HG02571 (cell line): ENCODE results near the gene CTIF.
A peak's percentile ranks its signal among the peaks of the same experiment; 100 is the strongest.
"Not testable (repeated sequence)": the region's sequence is repeated elsewhere in the genome, so short reads cannot be mapped to it uniquely, and the experiment has no call there.

Experiments used
- ATAC-seq: cut with Tn5 transposase; IDR thresholded peaks from one replicate; pipeline ENCODE4 v1.9.1; 2021; ENCODE audit warnings: mild to moderate bottlenecking, moderate library complexity; ENCODE audit not compliant: unreplicated experiment

The CTIF gene

DNA sequence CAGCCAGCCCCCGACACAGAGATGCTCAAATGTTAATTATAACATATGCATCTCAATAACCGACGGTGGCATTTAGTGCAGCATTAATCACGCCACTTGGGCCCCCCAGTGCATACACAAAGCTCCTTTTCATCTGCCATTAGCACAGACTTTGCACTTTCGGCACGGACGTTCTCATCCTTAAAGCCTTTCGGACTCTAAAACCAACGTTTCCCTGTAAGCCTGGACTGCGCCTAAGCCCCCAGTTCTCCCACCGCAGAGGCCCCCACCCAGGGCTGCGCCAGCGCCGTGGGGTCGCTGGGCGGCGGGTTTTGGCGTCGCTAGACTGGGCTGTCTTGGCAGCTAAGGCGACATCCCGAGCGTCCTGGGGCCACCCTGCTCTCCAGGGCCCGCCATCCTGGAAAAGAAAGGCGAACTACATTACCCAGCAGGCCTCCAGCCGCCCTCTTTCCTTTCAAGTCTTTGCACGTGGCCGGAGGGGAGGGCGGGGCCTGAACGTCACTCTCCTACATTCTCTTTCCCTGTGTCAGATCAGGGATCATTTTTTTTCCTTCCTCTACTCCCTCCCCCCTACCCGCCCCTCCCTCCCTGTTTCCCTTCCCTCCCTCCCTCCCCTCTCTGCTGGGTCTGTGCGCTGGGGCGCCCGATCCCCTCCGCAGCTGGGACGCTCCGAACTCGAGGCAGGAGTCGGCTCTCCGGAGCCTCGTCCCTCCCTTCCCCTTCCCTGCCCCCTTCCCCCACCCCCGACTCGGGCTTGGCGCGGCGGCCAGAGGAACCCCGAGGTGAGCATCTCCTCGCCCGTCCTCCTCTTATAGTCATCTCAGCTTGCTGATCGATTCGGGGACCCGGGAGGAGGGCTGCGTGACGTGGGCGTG, at the start of gene CTIF:
CTIF (plus strand) TSS at position 501 of the 875 bp plus-strand sequence. CDS start 80,535 bp downstream, outside the sequence.
- ATAC-seq, result peak; percentile 78

DNA sequence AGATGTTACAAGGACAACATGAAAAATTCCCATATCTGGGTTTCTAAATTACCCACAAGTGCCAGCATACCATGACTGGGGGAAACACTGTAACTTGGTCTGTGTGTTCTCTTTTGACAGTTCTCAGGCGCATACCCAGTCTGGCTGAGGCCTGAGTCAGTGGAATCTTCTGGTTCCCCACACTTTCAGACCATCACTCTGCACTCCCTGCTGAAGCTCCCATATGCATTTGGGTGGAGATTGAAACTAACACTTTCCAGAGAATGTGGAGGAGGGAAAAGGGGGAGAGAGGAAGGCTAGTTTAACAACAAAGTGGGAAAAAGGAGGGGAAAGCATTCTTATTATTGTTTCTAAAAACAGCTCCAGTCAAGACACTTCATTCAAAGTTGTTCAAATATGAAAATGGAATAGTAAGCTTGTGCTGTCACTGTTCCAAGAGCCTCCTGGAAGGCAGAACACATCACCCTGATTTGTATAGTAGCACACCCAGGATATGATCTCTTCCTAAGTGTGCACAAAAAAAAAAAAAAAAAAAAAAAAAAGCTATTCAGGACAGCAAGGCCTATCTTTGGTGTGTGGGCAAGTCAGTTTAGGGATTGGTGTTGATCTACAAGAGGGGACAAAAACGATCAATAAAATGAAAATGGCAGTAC, 48.1 kb upstream of the CTIF start:
- no peak for ATAC-seq

DNA sequence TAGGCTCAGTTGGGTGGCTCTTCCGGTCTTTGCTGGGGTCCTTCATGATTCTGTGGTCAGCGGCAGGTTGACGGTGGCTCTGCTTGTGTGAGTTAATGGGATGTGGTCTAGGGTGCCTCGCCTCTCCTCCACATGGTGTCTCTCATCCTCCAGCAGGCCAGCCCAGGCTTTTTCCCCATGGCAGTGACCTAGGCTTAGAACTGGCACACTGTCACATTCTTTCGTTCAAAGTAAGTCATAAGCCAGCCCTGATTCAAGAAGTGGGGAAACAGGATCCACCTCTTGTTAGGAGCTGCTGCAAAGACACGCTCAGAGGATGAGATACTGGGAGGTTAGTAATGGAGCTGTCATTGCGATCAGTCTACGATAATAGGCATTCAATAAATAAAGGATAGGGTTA, 46.0 kb upstream of the CTIF start:
- ATAC-seq, result no peak

DNA sequence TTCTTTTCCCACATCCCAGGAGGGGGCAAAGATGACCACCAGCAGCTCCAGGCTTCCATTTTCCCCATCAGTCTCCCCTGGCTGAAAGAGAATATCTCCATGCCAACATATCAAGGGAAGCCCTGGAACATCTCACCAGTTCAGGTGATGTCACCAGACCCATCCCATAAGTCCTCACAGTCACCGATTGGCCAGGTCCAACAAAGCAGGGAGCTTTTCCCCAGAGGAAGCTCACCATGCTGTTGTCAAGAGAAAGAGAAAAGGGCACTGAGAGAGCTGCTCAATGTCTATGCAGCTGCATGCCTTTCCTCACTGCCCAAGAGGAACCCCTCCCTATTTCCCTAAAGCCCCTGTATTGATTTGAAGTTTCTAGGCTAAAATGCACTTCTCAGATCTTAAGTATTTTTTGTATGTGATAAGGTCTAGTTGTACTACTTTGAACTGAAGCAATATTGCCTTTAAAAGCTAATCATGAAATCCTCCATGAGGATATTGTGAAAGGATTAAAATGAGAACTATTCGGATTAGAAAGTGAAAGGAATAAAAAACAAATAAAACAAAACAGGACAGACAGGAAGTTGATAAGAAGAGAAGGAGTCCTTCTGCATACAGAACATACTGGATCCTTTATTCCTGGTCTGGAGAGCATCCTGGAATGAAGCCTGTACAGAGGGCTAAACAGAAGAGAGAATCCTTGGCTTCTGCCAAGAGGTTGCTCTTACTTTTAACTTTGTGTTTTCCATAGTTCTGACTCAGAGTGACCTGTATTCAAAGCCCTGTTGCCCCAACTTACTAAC, 45.2 kb upstream of the CTIF start:
- no peak for ATAC-seq

DNA sequence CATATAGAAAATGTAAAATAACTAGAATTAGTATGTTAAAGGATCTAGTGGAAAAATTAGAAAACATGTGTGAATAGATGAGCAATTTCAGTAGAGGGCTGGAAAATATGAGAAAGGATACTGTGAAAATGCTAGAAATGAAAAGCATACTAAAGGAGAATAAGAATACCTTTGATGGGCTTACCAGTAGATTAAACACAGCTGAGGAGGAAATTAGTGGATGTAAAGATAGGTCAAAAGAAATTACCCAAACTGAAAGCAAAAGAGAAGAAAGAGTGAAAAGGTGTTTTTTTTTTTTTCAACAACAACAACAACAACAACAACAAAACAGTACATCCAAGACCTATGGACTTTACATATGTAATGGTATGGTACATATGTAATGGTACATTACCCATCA, 41.0 kb upstream of the CTIF start:
- no peak for ATAC-seq

DNA sequence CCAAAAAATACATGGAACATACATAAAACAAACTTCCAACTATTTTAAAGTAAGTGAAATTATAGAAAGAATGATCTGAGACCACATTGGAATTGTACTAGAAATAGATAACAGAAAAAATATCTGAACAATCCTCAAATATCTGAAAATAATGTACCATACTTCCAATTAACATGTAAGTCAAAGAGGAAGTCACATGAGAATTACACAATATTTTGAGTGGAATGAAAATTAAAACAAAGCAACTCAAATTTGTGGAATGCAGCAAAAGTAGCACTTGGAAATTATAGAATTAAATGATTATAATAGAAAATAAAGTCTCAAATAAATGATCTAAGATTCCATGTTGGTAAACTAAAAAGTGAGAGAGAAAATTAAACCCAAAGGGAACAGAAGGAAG, 38.3 kb upstream of the CTIF start:
- no peak for ATAC-seq

DNA sequence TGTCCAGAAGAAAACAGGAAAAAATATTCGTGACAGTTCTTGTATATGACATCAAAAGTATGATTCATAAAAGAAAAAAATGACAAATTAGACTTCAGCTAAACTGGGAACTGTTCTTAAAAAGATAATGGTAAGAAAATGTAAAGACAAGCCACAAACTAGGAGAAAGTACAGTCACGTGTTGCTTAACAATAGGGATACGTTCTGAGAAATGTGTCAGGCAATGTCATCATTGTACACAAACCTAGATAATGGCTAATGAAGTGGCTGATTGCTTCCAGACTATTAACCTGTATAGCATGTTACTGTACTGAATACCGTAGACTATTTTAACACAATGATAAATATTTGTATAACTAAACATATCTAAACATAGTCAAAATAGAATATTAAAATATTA, 35.9 kb upstream of the CTIF start:
- ATAC-seq, result no peak

DNA sequence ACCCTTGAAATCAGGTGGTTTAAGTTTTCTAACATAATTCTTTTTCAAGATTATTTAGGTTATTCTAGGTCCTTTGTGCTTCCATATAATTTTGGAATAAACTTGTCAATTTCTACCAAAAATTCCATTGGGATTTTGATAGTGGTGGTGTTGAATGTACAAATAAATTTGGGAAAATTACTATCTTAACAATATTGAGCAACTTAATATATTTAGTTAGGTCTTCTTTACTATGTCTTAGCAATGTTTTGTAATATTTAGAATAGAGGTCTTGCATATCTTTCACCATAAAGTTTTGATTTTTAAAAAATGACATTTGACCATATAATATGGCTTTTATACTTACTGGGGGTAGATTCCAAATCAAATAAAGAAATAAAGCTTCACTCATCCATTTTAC, 34.0 kb upstream of the CTIF start:
- ATAC-seq, result no peak

DNA sequence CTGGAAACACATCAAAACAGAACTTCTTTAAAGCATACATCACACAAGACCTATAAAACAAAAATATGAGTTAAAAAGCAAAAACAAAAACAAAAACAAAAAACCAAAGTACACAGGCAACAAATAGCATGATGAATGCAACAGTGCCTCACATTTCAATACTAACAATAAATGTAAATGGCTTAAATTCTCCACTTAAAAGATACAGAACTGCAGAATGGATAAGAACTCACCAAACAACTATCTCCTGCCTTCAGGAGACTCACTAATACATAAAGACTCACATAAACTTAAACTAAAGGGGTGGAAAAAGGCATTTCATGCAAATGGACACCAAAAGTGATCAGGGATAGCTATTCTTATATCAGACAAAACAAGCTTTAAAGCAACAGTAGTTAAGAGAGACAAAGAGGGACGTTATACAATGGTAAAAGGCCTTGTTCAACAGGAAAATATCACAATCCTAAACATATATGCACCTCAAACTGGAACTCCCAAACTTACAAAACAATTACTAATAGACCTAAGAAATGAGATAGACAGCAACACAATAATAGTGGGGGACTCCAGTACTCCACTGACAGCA, 31.8 kb upstream of the CTIF start:
- not testable (repeated sequence) for ATAC-seq

DNA sequence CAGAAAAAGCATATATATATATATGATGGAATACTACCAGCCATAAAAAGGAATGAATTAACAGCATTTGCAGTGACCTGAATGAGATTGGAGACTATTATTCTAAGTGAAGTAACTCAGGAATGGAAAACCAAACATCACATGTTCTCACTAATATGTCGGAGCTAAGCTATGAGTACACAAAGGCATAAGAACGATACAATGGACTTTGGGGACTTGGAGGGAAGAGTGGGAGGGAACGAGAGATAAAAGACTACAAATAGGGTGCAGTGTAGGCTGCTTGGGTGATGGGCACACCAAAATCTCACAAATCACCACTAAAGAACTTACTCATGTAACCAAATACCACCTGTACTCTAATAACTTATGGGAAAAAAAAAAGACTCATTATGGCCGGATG, 26.3 kb upstream of the CTIF start:
- not testable (repeated sequence) for ATAC-seq

DNA sequence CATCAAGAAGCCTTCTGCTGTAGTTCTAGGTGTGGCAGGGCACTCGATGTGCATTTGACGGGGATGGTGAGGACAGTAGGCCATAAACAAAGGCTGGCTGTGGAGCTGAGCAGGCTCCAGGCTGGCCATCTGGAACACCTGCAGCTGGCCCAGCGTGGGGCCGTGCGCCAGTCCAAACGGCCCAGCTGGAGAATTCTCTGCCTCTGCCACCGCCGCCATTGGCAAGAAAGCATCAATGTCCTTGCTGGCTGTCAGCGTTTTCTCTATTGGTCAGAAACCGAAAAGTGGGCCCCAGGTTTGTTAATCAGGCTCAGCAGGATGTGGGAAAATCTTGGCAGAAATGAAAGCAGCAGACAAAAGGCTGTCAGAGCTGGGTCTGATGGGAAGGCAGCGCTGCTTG, 24.0 kb upstream of the CTIF start:
- no peak for ATAC-seq

DNA sequence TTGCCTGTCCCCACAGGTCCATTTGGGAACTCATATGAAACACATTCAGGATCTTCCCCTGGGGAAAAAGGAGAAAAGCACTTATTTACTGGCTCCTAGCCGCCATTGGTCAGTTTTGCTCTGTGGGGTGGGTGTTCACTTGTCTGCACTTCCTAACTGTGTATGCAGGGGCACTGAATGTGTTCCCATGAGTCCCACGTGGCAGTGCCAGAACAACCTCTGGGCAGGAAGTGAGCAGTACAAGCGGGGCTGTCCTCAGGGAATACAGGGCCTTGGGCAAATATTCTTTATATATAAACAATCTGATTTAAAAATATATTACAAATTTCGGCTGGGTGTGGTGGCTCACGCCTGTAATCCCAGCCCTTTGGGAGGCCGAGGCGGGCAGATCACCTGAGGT, 21.8 kb upstream of the CTIF start:
- no peak for ATAC-seq

DNA sequence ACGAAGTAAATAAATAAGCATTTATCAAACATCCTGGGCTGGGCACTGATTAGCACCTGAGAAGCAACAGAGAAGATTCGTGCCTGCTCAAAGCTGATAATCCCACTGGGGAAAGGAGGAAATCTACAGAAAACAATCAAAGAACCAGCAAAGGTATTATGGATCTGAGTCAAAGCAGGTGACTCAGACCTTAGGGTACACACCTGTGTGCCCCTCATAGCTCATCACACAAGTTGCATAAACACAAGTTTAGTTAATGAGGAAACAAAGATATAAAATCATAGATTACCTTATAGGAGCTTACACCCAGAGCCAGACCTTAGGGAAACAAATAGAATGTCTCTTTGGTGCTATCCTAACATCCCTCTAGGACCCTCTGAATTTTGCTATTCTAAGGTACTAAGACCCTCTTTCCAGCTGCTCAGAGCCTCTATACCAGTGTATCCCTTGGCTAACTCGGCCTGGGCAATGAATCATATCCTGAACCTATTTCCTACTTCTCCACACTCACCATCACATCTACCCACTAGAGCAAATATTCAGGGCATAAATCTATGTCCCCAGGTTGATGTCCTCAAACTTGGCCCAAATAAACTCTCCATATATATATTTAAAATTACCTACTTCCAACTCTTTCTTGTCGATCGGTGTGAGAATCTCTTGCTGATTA, 19.3 kb upstream of the CTIF start:
- no peak for ATAC-seq

DNA sequence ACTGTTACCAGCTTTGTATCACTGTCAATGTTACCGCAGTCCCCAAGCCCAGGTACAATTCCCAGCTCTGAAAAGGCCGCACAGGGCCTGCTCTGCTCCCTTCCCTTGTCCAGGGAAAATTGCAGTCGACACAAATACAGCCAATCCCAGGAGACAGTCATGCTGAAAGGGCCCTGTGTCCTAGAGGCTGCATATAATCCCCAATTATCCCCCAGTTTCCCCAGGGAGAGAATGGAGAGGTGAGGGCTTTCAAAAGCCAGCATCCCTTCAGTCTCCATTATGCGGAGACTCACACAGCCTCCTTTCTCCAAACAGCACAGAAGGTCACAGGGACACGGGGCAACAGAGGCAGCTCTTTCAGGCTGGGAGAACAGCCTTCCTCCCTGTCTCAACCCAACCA, 17.1 kb upstream of the CTIF start:
- ATAC-seq, result no peak

DNA sequence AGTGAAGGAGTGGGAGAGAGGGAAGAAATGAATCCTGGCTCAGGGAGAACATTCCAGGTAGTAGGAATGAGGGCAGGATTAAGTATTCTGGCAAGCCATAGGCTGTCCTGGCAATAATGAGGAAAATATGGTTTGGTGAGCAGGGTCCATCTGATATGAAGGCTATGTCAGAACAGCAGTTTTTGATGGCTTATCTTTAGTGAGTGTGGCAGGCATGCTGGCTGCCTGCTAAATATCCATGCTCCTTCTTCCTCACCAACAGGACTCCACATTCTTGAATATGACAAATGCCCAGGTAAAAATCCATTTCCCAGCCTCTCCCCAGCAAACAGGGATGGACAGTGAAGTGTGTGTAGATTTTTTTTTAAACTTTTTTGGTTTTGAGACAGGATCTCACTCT, 13.2 kb upstream of the CTIF start:
- no peak for ATAC-seq

DNA sequence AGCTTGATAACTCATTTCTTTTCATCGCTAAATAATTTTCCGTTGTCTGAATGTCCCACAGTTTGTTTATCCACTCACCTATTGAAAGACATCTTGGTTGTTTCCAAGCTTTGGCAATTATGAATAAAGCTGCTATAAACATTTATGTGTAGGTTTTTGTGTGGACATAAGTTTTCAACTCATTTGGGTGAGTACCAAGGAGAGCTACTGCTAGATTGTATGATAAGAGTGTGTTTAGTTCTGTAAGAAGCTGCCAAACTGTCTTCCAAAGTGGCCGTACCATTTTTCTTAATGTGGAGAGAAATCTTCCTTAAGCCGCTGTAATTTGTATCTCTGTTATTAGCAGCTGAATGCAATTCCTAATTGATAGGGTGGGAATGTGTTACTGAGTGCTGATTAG, 11.4 kb upstream of the CTIF start:
- no peak for ATAC-seq

DNA sequence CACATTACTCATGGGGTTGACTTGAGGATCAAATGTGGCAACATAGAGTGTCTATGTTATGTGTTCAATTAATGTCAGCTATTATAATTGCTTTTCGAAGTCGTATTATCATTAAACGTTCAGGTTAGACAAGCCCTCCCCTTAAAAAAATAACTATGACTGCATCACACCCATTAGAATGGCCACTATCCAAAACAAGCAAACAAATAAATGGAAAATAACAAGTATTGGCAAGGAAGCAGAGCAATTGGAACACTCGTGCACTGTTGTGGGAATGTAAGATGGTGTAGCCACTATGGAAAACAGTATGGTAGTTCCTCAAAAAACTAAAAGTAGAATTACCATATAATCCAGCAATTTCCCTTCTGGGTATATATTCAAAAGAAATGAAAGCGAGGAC, 10.0 kb upstream of the CTIF start:
- ATAC-seq, result no peak

DNA sequence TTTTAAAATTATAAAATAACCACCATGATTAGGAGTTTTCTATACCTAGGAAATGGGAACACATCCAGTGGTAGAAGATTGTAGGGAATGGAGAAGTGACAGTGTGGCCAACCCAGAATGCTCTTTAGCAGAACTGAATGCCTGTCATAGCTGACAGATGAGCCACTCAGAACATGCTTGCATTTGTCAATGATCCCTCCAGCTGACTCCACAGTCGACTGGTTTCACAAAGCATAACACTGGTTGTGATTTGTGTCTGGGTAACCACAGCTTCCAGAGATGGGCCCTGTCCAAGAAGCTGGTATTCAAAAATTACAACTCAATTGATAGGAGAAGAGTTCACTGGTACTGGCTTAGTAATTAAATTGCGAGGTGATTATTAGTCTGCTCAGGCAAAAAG, 9.0 kb upstream of the CTIF start:
- ATAC-seq, result no peak

DNA sequence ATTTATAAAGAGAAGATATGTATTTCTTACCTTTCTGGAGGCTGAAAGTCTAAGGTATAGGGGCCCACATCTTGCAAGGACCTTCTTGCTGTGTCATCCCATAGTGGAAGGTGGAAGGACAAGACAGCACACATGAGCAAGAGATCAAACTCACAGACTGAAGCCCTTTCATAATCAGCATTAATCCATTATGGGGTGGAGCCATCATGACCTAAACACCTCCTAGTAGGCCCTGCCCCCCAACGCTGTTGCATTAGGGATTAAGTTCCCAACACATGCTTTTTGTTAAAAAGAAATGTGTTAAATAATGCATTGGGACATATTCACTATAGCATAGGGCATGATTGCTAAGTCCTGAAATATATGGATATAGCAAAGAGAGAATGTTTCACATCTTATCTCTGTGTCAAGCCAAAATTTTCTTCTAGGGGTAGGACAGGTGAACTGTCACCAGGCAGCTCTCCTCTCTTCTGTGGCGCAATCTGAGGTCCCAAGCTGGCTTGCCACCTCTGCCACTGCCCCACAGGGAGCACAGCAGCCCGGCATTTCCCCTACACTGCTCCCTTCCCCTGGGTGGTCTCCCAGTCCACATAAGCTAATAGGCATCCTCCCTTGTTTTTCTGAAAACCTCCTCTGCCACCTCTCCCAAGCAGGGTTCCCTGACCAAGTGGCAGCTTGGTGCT, 8.3 kb upstream of the CTIF start:
- ATAC-seq, result no peak

DNA sequence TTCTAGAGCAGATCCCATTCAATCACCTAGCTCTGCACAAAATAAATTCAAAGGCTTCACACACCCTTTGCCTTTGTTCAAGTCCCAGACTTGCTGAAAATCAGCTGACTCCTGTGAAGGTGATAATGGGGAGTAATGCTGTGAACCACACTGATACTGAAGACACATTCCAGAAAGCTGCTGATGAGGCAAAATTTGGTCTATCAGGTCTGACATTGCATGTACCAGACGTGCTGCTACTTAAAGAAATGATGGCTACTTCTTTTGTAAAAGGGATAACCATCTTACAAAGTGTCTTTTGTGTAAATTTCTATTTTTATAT, 7.8 kb upstream of the CTIF start:
- ATAC-seq, result no peak
